H1 (cell line): ENCODE data around the gene DLGAP5. TPM values are rescaled to one million over a fixed set of nuclear protein-coding genes. Genes with fewer than 3 reads are reported as not detected.
A peak's percentile ranks its signal among the peaks of the same experiment; 100 is the strongest.

Source experiments
- CTCF ChIA-PET: fragments of 300-600 bp; sonication (Branson Sonifier 250); formaldehyde crosslinking; loops from one replicate; lab custom pipeline; 2021; ENCODE audit not compliant: partially characterized antibody; lab: Charles Lee
- POLR2A ChIA-PET: fragments of 300-600 bp; sonication (Branson Sonifier 250); formaldehyde crosslinking; loops from one replicate; lab custom pipeline; 2021; ENCODE audit warnings: inconsistent platforms; ENCODE audit not compliant: partially characterized antibody; lab: Charles Lee
- DNase-seq, 2 experiments: peaks; one replicate each; pipeline versions ENCODE4 v3.0.0 to v3.0.0-alpha.2; 2010 to 2022; ENCODE audit warnings: low spot score in 2 of 2, low read depth in 1 of 2, mixed read lengths in 1 of 2
- FAIRE-seq: peaks from 2 replicates; lab custom pipeline; 2011; peaks lifted over from hg19 to GRCh38; lab: Jason Lieb, UNC
- H2AFZ ChIP-seq: 2 replicates; pipeline ENCODE4 v1.8.1; 2012; ENCODE audit warnings: low read length, inconsistent platforms
- H2AK5ac ChIP-seq: 2 replicates; pipeline ENCODE4 v1.6.1; 2013; ENCODE audit warnings: low read depth, low read length
- H2BK120ac ChIP-seq: replicated peaks from 2 replicates; pipeline ENCODE3; 2013; ENCODE audit warnings: low read depth, low read length, inconsistent platforms
- H2BK12ac ChIP-seq: 2 replicates; pipeline ENCODE4 v1.6.1; 2013; ENCODE audit warnings: low read depth, low read length
- H2BK15ac ChIP-seq: 2 replicates; pipeline ENCODE4 v1.6.1; 2013; ENCODE audit warnings: low read length
- H2BK20ac ChIP-seq: 2 replicates; pipeline ENCODE4 v1.6.1; 2013; ENCODE audit warnings: low read length
- H2BK5ac ChIP-seq: 2 replicates; pipeline ENCODE4 v1.6.1; 2013; ENCODE audit warnings: low read depth, low read length
- H3K14ac ChIP-seq: 2 replicates; pipeline ENCODE4 v1.6.1; 2013; ENCODE audit warnings: inconsistent platforms; ENCODE audit not compliant: insufficient read length
- H3K18ac ChIP-seq: 2 replicates; pipeline ENCODE4 v1.6.1; 2013; ENCODE audit warnings: low read length; ENCODE audit errors: extremely low read depth
- H3K23ac ChIP-seq: 2 replicates; pipeline ENCODE4 v1.6.1; 2013; ENCODE audit warnings: inconsistent platforms; ENCODE audit not compliant: insufficient read length
- H3K23me2 ChIP-seq: 2 replicates; pipeline ENCODE4 v1.6.1; 2013; ENCODE audit warnings: low read depth, low read length
- H3K27ac ChIP-seq: 2 replicates; pipeline ENCODE4 v1.6.1; 2011; ENCODE audit warnings: low read depth, low read length, inconsistent platforms
- H3K27me3 ChIP-seq, 4 experiments: replicated peaks in 1 of 4; 1 replicate in 1 of 4; 2 replicates in 3 of 4; pipeline versions ENCODE4 v1.6.1 to v1.8.1; 2011 to 2013; ENCODE audit warnings: low read length in 3 of 4, mild to moderate bottlenecking in 3 of 4, inconsistent platforms in 2 of 4, mixed read lengths in 2 of 4, moderate library complexity in 1 of 4; ENCODE audit not compliant: control insufficient read depth in 3 of 4, insufficient read depth in 3 of 4; ENCODE audit errors: extremely low read depth in 1 of 4
- H3K36me3 ChIP-seq, 4 experiments: 2 replicates each; pipeline versions ENCODE4 v1.6.1 to v1.8.1; 2011 to 2013; ENCODE audit warnings: mild to moderate bottlenecking in 4 of 4, low read length in 3 of 4, moderate library complexity in 2 of 4, control low read depth in 1 of 4, inconsistent platforms in 1 of 4; ENCODE audit not compliant: insufficient read depth in 4 of 4, control insufficient read depth in 2 of 4
- H3K4ac ChIP-seq: replicated peaks from 2 replicates; pipeline ENCODE3; 2013; ENCODE audit warnings: low read length, low read depth, mixed read lengths, inconsistent platforms; ENCODE audit not compliant: insufficient read length
- H3K4me1 ChIP-seq, 4 experiments: replicated peaks in 1 of 4; 1 replicate in 1 of 4; 2 replicates in 3 of 4; pipeline versions ENCODE4 v1.6.1 to v1.8.1; 2011 to 2013; ENCODE audit warnings: low read length in 3 of 4, inconsistent platforms in 2 of 4, mixed read lengths in 1 of 4; ENCODE audit not compliant: insufficient read depth in 4 of 4, control insufficient read depth in 3 of 4
- H3K4me2 ChIP-seq, 2 experiments: 2 replicates each; pipeline versions ENCODE4 v1.6.1 to v1.8.1; 2011 to 2013; ENCODE audit warnings: low read depth in 2 of 2, low read length in 2 of 2, control low read depth in 1 of 2, inconsistent platforms in 1 of 2, mild to moderate bottlenecking in 1 of 2; ENCODE audit not compliant: insufficient read depth in 1 of 2
- H3K4me3 ChIP-seq, 4 experiments: fragments of 200-600, 300-600 bp in 1 of 4; sonication (generic), shearing (Covaris generic), sonication (Bioruptor Twin) in 1 of 4; 2 replicates each; pipeline versions ENCODE4 v1.5.1 to v1.8.1; 2011 to 2016; ENCODE audit warnings: low read length in 4 of 4, low read depth in 3 of 4, control low read depth in 2 of 4, inconsistent platforms in 2 of 4, mild to moderate bottlenecking in 2 of 4, mixed read lengths in 1 of 4, moderate library complexity in 1 of 4; ENCODE audit not compliant: insufficient read depth in 2 of 4; ENCODE audit errors: extremely low read depth in 1 of 4
- H3K56ac ChIP-seq: replicated peaks from 2 replicates; pipeline ENCODE3; 2013; ENCODE audit warnings: low read depth, mild to moderate bottlenecking, mixed read lengths, low read length, inconsistent platforms; ENCODE audit not compliant: insufficient read length
- H3K79me1 ChIP-seq: 2 replicates; pipeline ENCODE4 v1.6.1; 2013; ENCODE audit warnings: low read depth, low read length, control low read depth
- H3K79me2 ChIP-seq, 2 experiments: 2 replicates each; pipeline versions ENCODE4 v1.6.1 to v1.8.1; 2012 to 2013; ENCODE audit warnings: low read length in 2 of 2, mild to moderate bottlenecking in 2 of 2, inconsistent platforms in 1 of 2; ENCODE audit not compliant: insufficient read depth in 2 of 2, control insufficient read depth in 1 of 2
- H3K9ac ChIP-seq, 4 experiments: replicated peaks in 1 of 4; 1 replicate in 1 of 4; 2 replicates in 3 of 4; pipeline versions ENCODE4 v1.6.1 to v1.8.1; 2011 to 2013; ENCODE audit warnings: low read depth in 3 of 4, low read length in 3 of 4, control low read depth in 2 of 4, mild to moderate bottlenecking in 2 of 4, moderate library complexity in 2 of 4, inconsistent platforms in 1 of 4; ENCODE audit errors: extremely low read depth in 1 of 4
- H3K9me3 ChIP-seq, 2 experiments: 2 replicates each; pipeline versions ENCODE4 v1.6.1 to v1.8.1; 2012 to 2013; ENCODE audit warnings: mild to moderate bottlenecking in 2 of 2, moderate library complexity in 2 of 2, control low read depth in 1 of 2, inconsistent platforms in 1 of 2, low read depth in 1 of 2, low read length in 1 of 2, mixed read lengths in 1 of 2; ENCODE audit not compliant: insufficient read depth in 2 of 2
- H4K20me1 ChIP-seq, 2 experiments: replicated peaks in 1 of 2; 2 replicates each; pipeline versions ENCODE3 to v1.8.1; 2011 to 2013; ENCODE audit warnings: inconsistent platforms in 2 of 2, low read length in 2 of 2, mild to moderate bottlenecking in 1 of 2; ENCODE audit not compliant: insufficient read depth in 2 of 2, control insufficient read depth in 1 of 2
- H4K5ac ChIP-seq: 2 replicates; pipeline ENCODE4 v1.6.1; 2013; ENCODE audit warnings: low read length, low read depth, mixed read lengths, inconsistent platforms; ENCODE audit not compliant: insufficient read length
- H4K8ac ChIP-seq: 2 replicates; pipeline ENCODE4 v1.8.0; 2013; ENCODE audit warnings: mild to moderate bottlenecking, moderate library complexity, low read length, inconsistent platforms; ENCODE audit not compliant: insufficient read depth; ENCODE audit errors: extremely low read depth
- H4K91ac ChIP-seq: replicated peaks from 2 replicates; pipeline ENCODE3; 2013; ENCODE audit warnings: low read length, mixed read lengths, inconsistent platforms; ENCODE audit not compliant: insufficient read length
- ASH2L ChIP-seq: fragments of 200-600, 300-600 bp; sonication (generic); IDR thresholded peaks from one replicate; pipeline ENCODE4 v1.7.1; 2017; ENCODE audit warnings: low read length
- HDAC2 ChIP-seq, 2 experiments: fragments of 300-600 bp in 1 of 2; sonication (generic) in 1 of 2; IDR thresholded peaks; 2 replicates each; pipeline ENCODE4 v1.6.1; 2011 to 2012; ENCODE audit warnings: low read depth in 2 of 2, low read length in 2 of 2, mild to moderate bottlenecking in 2 of 2, moderate library complexity in 2 of 2, borderline replicate concordance in 1 of 2, inconsistent platforms in 1 of 2
- HDAC6 ChIP-seq: IDR thresholded peaks from one replicate; pipeline ENCODE4 v1.7.1; 2012; ENCODE audit warnings: low read depth, mild to moderate bottlenecking, inconsistent platforms, low read length, moderate library complexity
- KDM5A ChIP-seq: fragments of 200-600 bp; IDR thresholded peaks from 2 replicates; pipeline ENCODE4 v1.7.1; 2012; ENCODE audit warnings: mild to moderate bottlenecking, low read length, inconsistent platforms, mixed read lengths
- POLR2AphosphoS5 ChIP-seq: IDR thresholded peaks from 2 replicates; pipeline ENCODE4 v1.6.1; 2011; ENCODE audit warnings: low read depth, low read length
- RBBP5 ChIP-seq: IDR thresholded peaks from 2 replicates; pipeline ENCODE4 v1.7.1; 2012; ENCODE audit warnings: low read depth, mild to moderate bottlenecking, inconsistent platforms, low read length, moderate library complexity, borderline replicate concordance
- YY1 ChIP-seq: IDR thresholded peaks from 2 replicates; pipeline ENCODE4 v1.6.1; 2011; ENCODE audit warnings: low read depth, mild to moderate bottlenecking, low read length
- ZNF274 ChIP-seq: IDR thresholded peaks from 2 replicates; pipeline ENCODE4 v1.7.0; 2012; ENCODE audit warnings: low read length, borderline replicate concordance; ENCODE audit errors: extremely low read depth
- WGBS, 2 experiments: shearing (Covaris generic) in 1 of 2; methylation state at CpG; one replicate each; pipeline versions ENCODE4 v1.1.6 to v1.1.7; 2013 to 2015; ENCODE audit warnings: low lambda C conversion rate in 2 of 2, mixed read lengths in 2 of 2, inconsistent platforms in 1 of 2, low coverage in 1 of 2, missing lambda C conversion rate in 1 of 2; ENCODE audit not compliant: insufficient replicate concordance in 2 of 2, insufficient coverage in 1 of 2, insufficient read length in 1 of 2; ENCODE audit errors: extremely low coverage in 1 of 2, missing lambda C conversion rate in 1 of 2; 5-methylcytosine and 5-hydroxymethylcytosine counted together
- polyA plus RNA-seq, 7 experiments: library from polyadenylated mRNA; depleted of rRNA in 3 of 7; stranded (reverse) in 5 of 7; unstranded in 2 of 7; fragments of >200 nt in 5 of 7; fragments of 200-250 nt in 2 of 7; gene quantifications; 1 replicate in 5 of 7; 2 replicates in 1 of 7; 4 replicates in 1 of 7; pipeline versions ENCODE4 v1.2.1 to v1.2.3, GENCODE V29; 2011 to 2013; ENCODE audit warnings: missing spikeins in 2 of 7, mixed read lengths in 2 of 7
- total RNA-seq: library from RNA; stranded (reverse); fragmentation: NEBNext Ultra II Directional; extraction: Animal tissue kit (Norgen Biotek cat#: 25700); gene quantifications from 2 replicates; pipeline ENCODE4 v1.2.1, GENCODE V29; 2021

DLGAP5 gene
- total and polyA plus RNA-seq, 2 of the 8 experiments (the other 6 are each of a cell fraction or from before 2014, with no cell fraction given): 16.9 to 155 TPM

DNA sequence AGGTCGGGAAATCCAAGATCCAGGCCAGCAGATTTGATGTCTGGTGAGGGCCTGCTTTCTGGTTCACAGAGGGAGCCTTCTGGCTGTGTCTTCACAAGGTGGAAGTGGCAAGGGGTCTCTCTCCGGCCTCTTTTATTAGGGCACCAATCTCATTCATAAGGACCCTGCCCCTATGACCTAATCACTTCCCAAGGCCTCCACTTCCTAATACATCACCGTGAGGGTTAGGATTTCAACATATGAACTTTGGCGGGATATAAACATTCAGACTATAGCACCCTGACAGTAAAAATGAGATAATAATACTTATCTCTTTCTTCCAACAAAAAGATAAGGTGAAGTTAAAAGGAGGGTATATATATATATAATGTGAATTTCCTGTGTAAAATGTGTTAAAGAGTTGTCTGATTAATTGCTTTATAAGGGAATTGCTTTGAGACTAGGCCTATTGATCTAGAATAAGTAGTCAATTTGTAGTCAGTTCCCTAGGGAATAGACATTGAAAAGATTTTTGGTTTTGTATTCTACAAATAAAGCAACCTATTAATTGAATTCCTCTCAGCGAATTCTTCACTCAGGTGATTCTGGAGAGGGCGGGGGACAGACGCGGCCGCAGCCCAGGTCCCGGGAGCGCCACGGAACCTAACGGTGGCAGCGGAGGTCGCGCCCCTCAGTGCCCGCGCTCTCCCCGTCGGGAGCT, 62.8 kb downstream of the DLGAP5 start:
- Histone ChIP-seq H4K8ac (peak overlapping the region; percentile 74; the same call in 1 of the 2 replicates), H4K20me1 (no peaks in the 10 kb centered on the region), H2BK12ac (no peak overlapping the region), H3K9ac (no peak overlapping the region), H2BK15ac (no peak overlapping the region), H3K56ac (no peak overlapping the region), H3K14ac (no peak overlapping the region), H3K23me2 (peaks cover 10% of the 10 kb centered on the region), H4K91ac (no peak overlapping the region), H2AFZ (no peak overlapping the region), H3K4me1 (peaks cover 0 to 3% (median 1%) of the 10 kb centered on the region in 4 experiments; a peak in 2 of 7 replicates), H3K36me3 (no peaks in the 10 kb centered on the region), H3K79me2 (no peaks in the 10 kb centered on the region), H3K4me3 (peak overlapping the region; percentile 53 to 74 (median 62)), H3K4me2 (peak overlapping the region; percentile 81 to 91), H3K27me3 (peaks cover 0 to 30% (median 17%) of the 10 kb centered on the region in 4 experiments; a peak in 6 of 7 replicates), H2BK5ac (no peak overlapping the region), H3K27ac (no peak overlapping the region), H2AK5ac (no peak overlapping the region), H3K9me3 (no peaks in the 10 kb centered on the region), H4K5ac (no peak overlapping the region), H2BK120ac (no peak overlapping the region), H3K79me1 (no peaks in the 10 kb centered on the region), H3K23ac (no peak overlapping the region), H3K18ac (no peak overlapping the region), H2BK20ac (no peak overlapping the region), H3K4ac (no peak overlapping the region)
- no peak for DNase-seq
- POLR2A ChIA-PET: interaction anchor here (1.4 to 3.8 kb wide), 5 partner anchors 21 to 77 kb away, joined by 3 to 11 read pairs (median 8); partner anchors contain the start of gene MAPK1IP1L
- CTCF ChIA-PET: interaction anchor here (1.0 to 1.3 kb wide), 2 partner anchors 11 to 26 kb away, joined by 3 to 4 read pairs; no protein-coding TSS in a partner anchor
- no peak for FAIRE-seq
- WGBS, 2 experiments: 17% methylated on average over 20 of the region's 20 CpGs; no CpG with 5 or more reads in 1 of the 2 experiments
- no peak for TF ChIP-seq ASH2L
- TF ChIP-seq KDM5A: no peak
- no peak for TF ChIP-seq HDAC6
- TF ChIP-seq YY1: no peak
- no peak for TF ChIP-seq POLR2AphosphoS5
- no peak for TF ChIP-seq RBBP5
- TF ChIP-seq ZNF274: no peak
- TF ChIP-seq HDAC2 (IDR thresholded peaks at IDR 0.05; ENCODE audit: borderline replicate concordance in 1 of 2, low read depth in 2 of 2, low read length in 2 of 2): no peak
